PFSK-1 (cell line): ENCODE data around the gene KCNT2.

Experiments
- FOXP2 ChIP-seq: optimal IDR thresholded peaks from 2 replicates; pipeline ENCODE3; 2011; ENCODE audit warnings: borderline replicate concordance, control low read depth, inconsistent platforms; ENCODE audit not compliant: insufficient read depth; ENCODE audit errors: extremely low read length, extremely low read depth
- POLR2AphosphoS5 ChIP-seq: IDR thresholded peaks from 2 replicates; pipeline ENCODE4 v1.6.1; 2012; ENCODE audit warnings: low read depth, mild to moderate bottlenecking, control low read depth, low read length, moderate library complexity
- REST ChIP-seq, 2 experiments: IDR thresholded peaks; 2 replicates each; pipeline versions ENCODE4 v1.6.1 to v1.8.0; 2011 to 2012; ENCODE audit warnings: low read depth in 2 of 2, low read length in 2 of 2, control low read depth in 1 of 2, inconsistent platforms in 1 of 2, mild to moderate bottlenecking in 1 of 2, moderate library complexity in 1 of 2; ENCODE audit not compliant: insufficient read depth in 1 of 2
- SIN3A ChIP-seq: IDR thresholded peaks from 2 replicates; pipeline ENCODE4 v1.6.1; 2012; ENCODE audit warnings: mild to moderate bottlenecking, low read length, moderate library complexity, borderline replicate concordance; ENCODE audit not compliant: insufficient read depth
- TAF1 ChIP-seq: IDR thresholded peaks from 2 replicates; pipeline ENCODE4 v1.6.1; 2012; ENCODE audit warnings: low read length, control low read depth, borderline replicate concordance; ENCODE audit not compliant: insufficient read depth

KCNT2 gene

GRCh38 chr1:196178083-196178635 lies 430.1 kb downstream of the KCNT2 start:
- TF ChIP-seq POLR2AphosphoS5 = no peak
- TF ChIP-seq FOXP2 = no peak
- TF ChIP-seq TAF1 = no peak
- no peak for TF ChIP-seq SIN3A
- no peak for TF ChIP-seq REST (IDR thresholded peaks at IDR 0.05; ENCODE audit: insufficient read depth in 1 of 2, low read depth in 2 of 2, low read length in 2 of 2)
